CD4-positive, CD25-positive, alpha-beta regulatory T cell (primary cell): ENCODE measurements around the gene UBE2L6. TPM values are rescaled to one million over a fixed set of nuclear protein-coding genes. Genes with fewer than 3 reads are reported as not detected.

Experiments used
- ATAC-seq, 2 donors: fragments of 150-1000 bp; cut with Tn5 transposase; one replicate each; pipeline ENCODE4 v1.10.0; 2021; ENCODE audit warnings: low read depth in 2 of 2, moderate number of reproducible peaks in 2 of 2, moderate library complexity in 1 of 2
- DNase-seq, 3 donors: peaks; one replicate each; pipeline versions ENCODE4 v3.0.0 to v3.0.0-alpha.2; 2012 to 2022; ENCODE audit warnings: mixed read lengths in 1 of 3
- H3K27ac ChIP-seq: one replicate; pipeline ENCODE4 v1.7.0; 2013; ENCODE audit warnings: mild to moderate bottlenecking, low read length; ENCODE audit not compliant: insufficient read depth, poor library complexity, severe bottlenecking
- H3K27me3 ChIP-seq: one replicate; pipeline ENCODE4 v1.7.0; 2013; ENCODE audit warnings: low read length; ENCODE audit not compliant: control insufficient read depth, insufficient read depth
- H3K36me3 ChIP-seq: one replicate; pipeline ENCODE4 v1.7.0; 2013; ENCODE audit warnings: mild to moderate bottlenecking, low read length, moderate library complexity; ENCODE audit not compliant: control insufficient read depth, insufficient read depth
- H3K4me1 ChIP-seq: 2 replicates; pipeline ENCODE4 v1.7.0; 2013; ENCODE audit warnings: mild to moderate bottlenecking, low read length; ENCODE audit not compliant: insufficient read depth, control insufficient read depth, poor library complexity, severe bottlenecking
- H3K4me3 ChIP-seq: one replicate; pipeline ENCODE4 v1.7.0; 2013; ENCODE audit warnings: low read depth, mild to moderate bottlenecking, low read length, moderate library complexity
- H3K9me3 ChIP-seq, 2 experiments: 1 replicate in 1 of 2; 2 replicates in 1 of 2; pipeline ENCODE4 v1.7.0; 2013; ENCODE audit warnings: low read length in 2 of 2, mild to moderate bottlenecking in 1 of 2, moderate library complexity in 1 of 2; ENCODE audit not compliant: control insufficient read depth in 2 of 2
- H3K27ac Mint-ChIP-seq, 3 donors: one replicate each; pipeline ENCODE4 v1.8.0; 2020 to 2022; ENCODE audit warnings: mild to moderate bottlenecking in 3 of 3, mixed read lengths in 3 of 3, moderate library complexity in 2 of 3
- H3K27me3 Mint-ChIP-seq: one replicate; pipeline ENCODE4 v1.8.0; 2022; ENCODE audit warnings: mild to moderate bottlenecking, mixed read lengths
- H3K36me3 Mint-ChIP-seq: one replicate; pipeline ENCODE4 v1.8.0; 2020; ENCODE audit warnings: mixed read lengths
- H3K4me1 Mint-ChIP-seq, 4 donors: one replicate each; pipeline ENCODE4 v1.8.0; 2020 to 2022; ENCODE audit warnings: mixed read lengths in 4 of 4, mild to moderate bottlenecking in 1 of 4
- H3K4me3 Mint-ChIP-seq, 4 donors: one replicate each; pipeline ENCODE4 v1.8.0; 2020 to 2022; ENCODE audit warnings: mild to moderate bottlenecking in 4 of 4, mixed read lengths in 4 of 4, moderate library complexity in 3 of 4
- H3K9me3 Mint-ChIP-seq, 7 donors: one replicate each; pipeline ENCODE4 v1.8.0; 2020 to 2022; ENCODE audit warnings: mixed read lengths in 7 of 7, mild to moderate bottlenecking in 3 of 7, moderate library complexity in 2 of 7
- polyA plus RNA-seq, 4 donors: library from polyadenylated mRNA; unstranded; fragments of 300-500 nt; fragmentation: Illumina TruSeq; gene quantifications; one replicate each; pipeline ENCODE4 v1.2.3, GENCODE V29; 2021
- total RNA-seq: library from RNA; stranded (reverse); gene quantifications from one replicate; pipeline ENCODE4 v1.2.3, GENCODE V29; 2022

Gene UBE2L6
- total and polyA plus RNA-seq, 5 donors from 2014 or later = 103 to 406 (median 292) TPM

DNA sequence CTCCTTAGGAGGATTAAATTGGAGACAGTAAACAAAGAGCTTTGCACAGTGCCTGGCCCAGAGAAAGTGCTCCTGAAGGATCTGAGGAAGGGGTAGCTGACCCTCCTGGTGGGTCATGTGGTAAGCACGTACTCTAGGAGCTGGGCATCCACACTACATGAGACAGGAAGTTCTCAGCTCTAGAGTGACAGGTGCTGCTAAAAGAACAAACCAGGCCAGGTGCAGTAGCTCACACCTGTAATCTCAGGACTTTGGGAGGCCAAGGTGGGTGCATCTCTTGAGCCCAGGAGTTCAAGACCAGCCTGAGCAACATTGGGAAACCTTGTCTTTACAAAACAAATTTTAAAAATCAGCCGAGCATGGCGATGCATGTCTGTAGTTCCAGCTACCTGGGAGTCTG, 65.1 kb downstream of the UBE2L6 start:
- Histone ChIP-seq H3K4me1 (no peaks in the 10 kb centered on the region), H3K4me3 (no peak overlapping the region), H3K27ac (no peak overlapping the region), H3K27me3 (no peaks in the 10 kb centered on the region), H3K9me3 (no peaks in the 10 kb centered on the region), H3K36me3 (peaks cover 31% of the 10 kb centered on the region)
- ATAC-seq (no peak), DNase-seq (no peak)
- peak overlapping the region in 1 of 3 donors; percentile 38 for H3K27ac Mint-ChIP-seq
- peaks cover 0 to 8% (median 1%) of the 10 kb centered on the region in 4 donors for H3K4me1 Mint-ChIP-seq
- H3K9me3 Mint-ChIP-seq = no peaks in the 10 kb centered on the region
- H3K36me3 Mint-ChIP-seq = peaks cover 17% of the 10 kb centered on the region
- H3K4me3 Mint-ChIP-seq = peak overlapping the region in 1 of 4 donors; percentile 4
- H3K27me3 Mint-ChIP-seq = no peaks in the 10 kb centered on the region

DNA sequence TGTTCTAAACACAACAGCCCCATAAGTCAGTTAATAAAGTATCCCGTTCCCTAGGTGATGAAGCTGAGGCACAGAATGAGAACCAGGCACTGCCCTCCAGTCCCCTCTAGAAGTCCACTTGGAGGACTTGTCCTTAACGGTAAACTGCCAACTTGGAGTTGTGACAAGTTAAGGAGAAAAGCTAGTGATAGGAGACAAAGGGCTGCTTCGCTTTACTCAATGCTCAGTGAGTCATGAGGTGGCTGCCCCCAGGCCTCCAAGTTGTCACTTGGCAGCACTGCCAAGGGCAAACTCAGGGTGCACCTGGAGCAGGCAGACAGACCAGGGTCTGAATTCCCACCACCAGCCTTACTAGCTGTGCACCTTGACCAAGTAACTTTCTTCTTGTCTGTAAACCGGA, 65.5 kb downstream of the UBE2L6 start:
- ATAC-seq (no peak), DNase-seq (no peak)
- Mint-ChIP-seq H3K9me3 (no peaks in the 10 kb centered on the region), H3K27ac (peak overlapping the region in 1 of 3 donors; percentile 15), H3K4me3 (no peak overlapping the region), H3K27me3 (no peaks in the 10 kb centered on the region), H3K36me3 (peaks cover 17% of the 10 kb centered on the region), H3K4me1 (peaks cover 0 to 8% (median 1%) of the 10 kb centered on the region in 4 donors)
- Histone ChIP-seq H3K4me3 (no peak overlapping the region), H3K27me3 (no peaks in the 10 kb centered on the region), H3K27ac (no peak overlapping the region), H3K9me3 (no peaks in the 10 kb centered on the region), H3K36me3 (peaks cover 33% of the 10 kb centered on the region), H3K4me1 (no peaks in the 10 kb centered on the region)

Other genes with a start within 250 kb of the UBE2L6 start
- 16.3 TPM for gene TNKS1BP1, start 242.7 kb downstream of the UBE2L6 start, total RNA-seq
- 1 to 10 TPM; 1.5 to 4.5 (median 2.0) TPM for gene TNKS1BP1, start 242.7 kb downstream of the UBE2L6 start, polyA plus RNA-seq
- gene SSRP1, start 231.8 kb downstream of the UBE2L6 start, total RNA-seq = 54.6 TPM
- 10 to 100 TPM; 20.5 to 29.5 (median 27.2) TPM for gene SSRP1, start 231.8 kb downstream of the UBE2L6 start, polyA plus RNA-seq
- gene P2RX3, start 229.3 kb downstream of the UBE2L6 start, total RNA-seq = not detected
- not detected for gene P2RX3, start 229.3 kb downstream of the UBE2L6 start, polyA plus RNA-seq
- gene PRG3, start 186.5 kb downstream of the UBE2L6 start, total RNA-seq = not detected
- not detected for gene PRG3, start 186.5 kb downstream of the UBE2L6 start, polyA plus RNA-seq
- gene PRG2, start 177.0 kb downstream of the UBE2L6 start, total RNA-seq = not detected
- under 1 TPM in 1 of 4 donors, not detected in 3; 0.13 TPM for gene PRG2, start 177.0 kb downstream of the UBE2L6 start, polyA plus RNA-seq
- 19.1 TPM for gene SLC43A3, start 140.6 kb downstream of the UBE2L6 start, total RNA-seq
- 10 to 100 TPM; 21.6 to 36.9 (median 27.3) TPM for gene SLC43A3, start 140.6 kb downstream of the UBE2L6 start, polyA plus RNA-seq
- gene RTN4RL2, start 107.1 kb downstream of the UBE2L6 start, total RNA-seq = not detected
- gene RTN4RL2, start 107.1 kb downstream of the UBE2L6 start, polyA plus RNA-seq = under 1 TPM in 1 of 4 donors, not detected in 3; 0.11 TPM
- gene SLC43A1, start 52.0 kb downstream of the UBE2L6 start, total RNA-seq = 12.8 TPM
- gene SLC43A1, start 52.0 kb downstream of the UBE2L6 start, polyA plus RNA-seq = 10 to 100 TPM; 22.9 to 29.9 (median 26.2) TPM
- 21.2 TPM for gene TIMM10, start 36.9 kb downstream of the UBE2L6 start, total RNA-seq
- gene TIMM10, start 36.9 kb downstream of the UBE2L6 start, polyA plus RNA-seq = 10 to 100 TPM; 52.1 to 84.7 (median 65.7) TPM
- not detected for gene SMTNL1, start 30.1 kb downstream of the UBE2L6 start, total RNA-seq
- gene SMTNL1, start 30.1 kb downstream of the UBE2L6 start, polyA plus RNA-seq = under 1 TPM in 2 of 4 donors, not detected in 2; 0.21 to 0.36 TPM
- 1.1 TPM for gene SERPING1, start 30.0 kb upstream of the UBE2L6 start, total RNA-seq
- not detected for gene SERPING1, start 30.0 kb upstream of the UBE2L6 start, polyA plus RNA-seq
- 0.99 TPM for gene YPEL4, start 82.2 kb upstream of the UBE2L6 start, total RNA-seq
- gene YPEL4, start 82.2 kb upstream of the UBE2L6 start, polyA plus RNA-seq = under 1 TPM in 2 of 4 donors, not detected in 2; 0.13 to 0.41 TPM
- 18.2 TPM for gene CLP1, start 90.1 kb upstream of the UBE2L6 start, total RNA-seq
- gene CLP1, start 90.1 kb upstream of the UBE2L6 start, polyA plus RNA-seq = 10 to 100 TPM; 12.6 to 16.9 (median 13.6) TPM
- gene ZDHHC5, start 100.4 kb upstream of the UBE2L6 start, total RNA-seq = 49.8 TPM
- gene ZDHHC5, start 100.4 kb upstream of the UBE2L6 start, polyA plus RNA-seq = 10 to 100 TPM; 32.1 to 38.0 (median 33.9) TPM
- 13.7 TPM for gene MED19, start 144.5 kb upstream of the UBE2L6 start, total RNA-seq
- gene MED19, start 144.5 kb upstream of the UBE2L6 start, polyA plus RNA-seq = 10 to 100 TPM; 15.3 to 22.6 (median 20.8) TPM
- 33.3 TPM for gene TMX2, start 144.9 kb upstream of the UBE2L6 start, total RNA-seq
- gene TMX2, start 144.9 kb upstream of the UBE2L6 start, polyA plus RNA-seq = 10 to 100 TPM; 63.2 to 92.4 (median 72.8) TPM
- gene SELENOH, start 173.8 kb upstream of the UBE2L6 start, total RNA-seq = 68.6 TPM
- 100 to 1,000 TPM; 205 to 248 (median 214) TPM for gene SELENOH, start 173.8 kb upstream of the UBE2L6 start, polyA plus RNA-seq
- gene BTBD18, start 184.1 kb upstream of the UBE2L6 start, total RNA-seq = not detected
- gene BTBD18, start 184.1 kb upstream of the UBE2L6 start, polyA plus RNA-seq = under 1 TPM; 0.20 to 0.61 (median 0.52) TPM
- gene CTNND1, start 194.1 kb upstream of the UBE2L6 start, total RNA-seq = 19.4 TPM
- gene CTNND1, start 194.1 kb upstream of the UBE2L6 start, polyA plus RNA-seq = 1 to 10 TPM in 3 of 4 donors, under 1 TPM in 1; 0.53 to 4.4 (median 2.0) TPM